HepG2 (cell line): ENCODE results near the gene KLHL33. TPM values are rescaled to one million over a fixed set of nuclear protein-coding genes. Genes with fewer than 3 reads are reported as not detected.

Experiments used
- HINFP ChIP-seq: sonication (generic); formaldehyde crosslinking; IDR thresholded peaks from 2 replicates; pipeline ENCODE4 v1.4.0; 2020; ENCODE audit warnings: low read depth, mild to moderate bottlenecking, missing genetic modification reagents
- HMG20A ChIP-seq: IDR thresholded peaks from 2 replicates; pipeline ENCODE4 v1.6.1; 2016; ENCODE audit warnings: borderline replicate concordance
- ISX ChIP-seq: sonication (generic); formaldehyde crosslinking; conservative IDR thresholded peaks from 2 replicates; pipeline ENCODE4 v1.5.0; 2020; ENCODE audit warnings: missing genetic modification reagents
- KLF11 ChIP-seq: IDR thresholded peaks from 2 replicates; pipeline ENCODE4 v1.6.1; 2016; ENCODE audit warnings: missing compliant biosample characterization
- MTERF4 ChIP-seq: sonication (generic); formaldehyde crosslinking; IDR thresholded peaks from 2 replicates; pipeline ENCODE4 v1.8.0; 2023; ENCODE audit warnings: mild to moderate bottlenecking, missing genetic modification reagents
- NR2F2 ChIP-seq: IDR thresholded peaks from 2 replicates; pipeline ENCODE4 v1.6.1; 2012; ENCODE audit warnings: low read depth, inconsistent platforms, borderline replicate concordance
- PTBP1 ChIP-seq: fragments of 200-400 bp; formaldehyde crosslinking; IDR thresholded peaks from 2 replicates; pipeline ENCODE4 v1.6.1; 2018; ENCODE audit warnings: low read length, low read depth; ENCODE audit not compliant: poor library complexity, severe bottlenecking
- RXRA ChIP-seq: sonication (generic); formaldehyde crosslinking; IDR thresholded peaks from 2 replicates; pipeline ENCODE4 v1.5.1; 2020; ENCODE audit warnings: missing genetic modification reagents
- SCMH1 ChIP-seq: sonication (generic); formaldehyde crosslinking; IDR thresholded peaks from 2 replicates; pipeline ENCODE4 v1.9.0; 2021; ENCODE audit warnings: missing genetic modification reagents, mild to moderate bottlenecking, borderline replicate concordance
- SKI ChIP-seq: fragments of 450-650 bp; IDR thresholded peaks from one replicate; pipeline ENCODE4 v1.6.1; 2018; ENCODE audit warnings: mild to moderate bottlenecking; ENCODE audit not compliant: partially characterized antibody
- SP140L ChIP-seq: sonication (generic); formaldehyde crosslinking; IDR thresholded peaks from 2 replicates; pipeline ENCODE4 v1.4.0; 2020; ENCODE audit warnings: missing genetic modification reagents, borderline replicate concordance
- TCF7L2 ChIP-seq: IDR thresholded peaks from 2 replicates; pipeline ENCODE4 v1.6.1; 2011; ENCODE audit warnings: mild to moderate bottlenecking, low read depth, low read length, moderate library complexity
- TOPORS ChIP-seq: sonication (generic); formaldehyde crosslinking; IDR thresholded peaks from 2 replicates; pipeline ENCODE4 v1.8.0; 2023; ENCODE audit warnings: mild to moderate bottlenecking, missing genetic modification reagents
- ZBED4 ChIP-seq: sonication (generic); formaldehyde crosslinking; IDR thresholded peaks from 2 replicates; pipeline ENCODE4 v1.4.0; 2020; ENCODE audit warnings: missing genetic modification reagents, borderline replicate concordance
- ZBTB26 ChIP-seq: IDR thresholded peaks from 2 replicates; pipeline ENCODE4 v1.6.1; 2016; ENCODE audit warnings: missing compliant biosample characterization, missing genetic modification reagents, borderline replicate concordance
- ZFP1 ChIP-seq: IDR thresholded peaks from 2 replicates; pipeline ENCODE4 v1.6.1; 2016
- ZNF17 ChIP-seq: sonication (generic); formaldehyde crosslinking; IDR thresholded peaks from 2 replicates; pipeline ENCODE4 v1.5.0; 2020; ENCODE audit warnings: mild to moderate bottlenecking, missing genetic modification reagents
- ZNF282 ChIP-seq: fragments of 450-650 bp; IDR thresholded peaks from 2 replicates; pipeline ENCODE4 v1.6.1; 2018; ENCODE audit not compliant: partially characterized antibody
- ZNF530 ChIP-seq: sonication (generic); formaldehyde crosslinking; IDR thresholded peaks from 2 replicates; pipeline ENCODE4 v1.5.0; 2020; ENCODE audit warnings: low read depth, mild to moderate bottlenecking, missing genetic modification reagents
- ZNF770 ChIP-seq: sonication (generic); formaldehyde crosslinking; IDR thresholded peaks from 2 replicates; pipeline ENCODE4 v1.5.0; 2020; ENCODE audit warnings: mild to moderate bottlenecking, missing genetic modification reagents
- polyA plus RNA-seq, 8 experiments: library from polyadenylated mRNA; depleted of rRNA in 3 of 8; stranded (reverse) in 7 of 8; unstranded in 1 of 8; fragments of >200 nt; fragmentation: Illumina TruSeq in 4 of 8; extraction: Trizol in 4 of 8; gene quantifications; 2 replicates each; pipeline versions ENCODE4 v1.2.1 to v1.2.3, GENCODE V29; 2011 to 2016; ENCODE audit warnings: low read depth in 4 of 8, missing spikeins in 1 of 8, mixed read lengths in 1 of 8; ENCODE audit not compliant: insufficient read depth in 1 of 8
- total RNA-seq, 5 experiments: library from RNA; depleted of rRNA; stranded (reverse); fragments of >200 nt; fragmentation: Illumina TruSeq; extraction: Trizol; gene quantifications; 2 replicates each; pipeline ENCODE4 v1.2.3, GENCODE V29; 2016; ENCODE audit warnings: low read depth in 1 of 5

The KLHL33 gene
- total and polyA plus RNA-seq, 2 of the 13 experiments (the other 11 are each of a cell fraction or from before 2014, with no cell fraction given), result not detected

GRCh38 chr14:20454516-20455354, 18.8 kb upstream of the KLHL33 start, which contains the start of the genes APEX1 and OSGEP (continued):
- TF ChIP-seq ZBTB26 (CRISPR knock-in tag), result peak; percentile 74
- TF ChIP-seq TOPORS (CRISPR knock-in tag), result peak; percentile 83
- peak; percentile 70 for TF ChIP-seq HINFP (CRISPR knock-in tag)
- no peak for TF ChIP-seq TCF7L2
- TF ChIP-seq RXRA (CRISPR knock-in tag), result no peak; the same call in none of the 2 replicates
- TF ChIP-seq SKI, result peak; percentile 30
- TF ChIP-seq ZNF282, result no peak
- 0 out of 2 replicates have a peak, but pooled peaks have one; percentile 12 for TF ChIP-seq ZBED4 (CRISPR knock-in tag)
- no peak for TF ChIP-seq HMG20A (CRISPR knock-in tag)
- TF ChIP-seq SCMH1 (CRISPR knock-in tag), result no peak
- TF ChIP-seq ZNF770 (CRISPR knock-in tag), result no peak
- TF ChIP-seq MTERF4, result 0 out of 2 replicates have a peak, but pooled peaks have one; percentile 92
- TF ChIP-seq NR2F2, result peak; percentile 16; the same call in 1 of the 2 replicates
- TF ChIP-seq ZFP1 (CRISPR knock-in tag), result peak; percentile 63
- TF ChIP-seq SP140L (CRISPR knock-in tag), result no peak; the same call in 1 of the 2 replicates
- TF ChIP-seq KLF11 (CRISPR knock-in tag), result peak; percentile 85
- no peak for TF ChIP-seq ZNF17 (CRISPR knock-in tag)
- TF ChIP-seq PTBP1, result no peak
- TF ChIP-seq ISX, result no peak
- TF ChIP-seq ZNF530 (CRISPR knock-in tag), result no peak
